ENCODE data around the gene C13orf42. TPM values are rescaled to one million over a fixed set of nuclear protein-coding genes. Genes with fewer than 3 reads are reported as not detected.
A peak's percentile ranks its signal among the peaks of the same experiment; 100 is the strongest.

The C13orf42 gene
- total RNA-seq, 6 donors from 2014 or later, result not detected

DNA sequence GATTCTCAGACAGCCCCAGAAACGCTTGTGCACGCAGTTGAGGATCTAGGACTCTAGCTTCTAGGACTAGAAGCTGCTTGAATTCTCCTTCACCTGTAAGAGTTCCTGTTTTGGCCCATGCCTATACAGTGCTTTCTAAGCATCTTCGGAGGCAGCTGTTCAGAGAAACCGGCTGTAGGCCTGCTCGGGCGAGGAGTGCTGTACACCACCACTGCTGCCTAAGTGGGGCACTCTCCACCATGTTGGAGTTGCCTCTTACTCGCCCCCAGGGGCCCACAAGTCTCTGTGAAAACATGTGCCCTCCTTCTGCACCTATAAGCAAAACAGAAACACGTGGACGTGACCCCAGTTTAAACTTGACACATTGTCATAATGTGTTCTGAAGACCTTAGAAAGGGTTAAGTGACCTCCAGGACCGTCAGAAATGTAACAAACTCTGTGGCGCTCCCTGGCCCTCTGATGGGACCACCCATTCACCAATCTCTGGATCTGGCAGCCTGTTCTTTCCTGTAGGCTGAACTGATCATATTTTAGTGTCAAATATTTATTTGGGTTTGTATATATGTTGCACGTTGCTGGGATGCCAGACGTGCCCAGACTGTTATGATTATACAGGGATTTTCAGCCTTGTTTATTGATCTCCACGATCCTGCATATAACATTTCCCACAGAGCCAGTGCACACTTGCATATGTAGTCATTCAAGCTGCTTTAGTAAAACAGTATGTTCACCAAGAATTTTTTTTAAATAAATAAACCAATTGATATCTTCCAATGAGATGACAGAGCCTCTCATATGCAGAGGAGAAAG is 60.8 kb downstream of the C13orf42 start:
- no peak overlapping the region for H3K27ac ChIP-seq
- no peaks in the 10 kb centered on the region for H3K9me3 ChIP-seq
- no peak overlapping the region for H3K4me3 ChIP-seq
- TF ChIP-seq EP300 (IDR thresholded peaks at IDR 0.05), result no peak
- TF ChIP-seq POLR2AphosphoS5 (IDR thresholded peaks at IDR 0.05), result no peak
- TF ChIP-seq POLR2A (IDR thresholded peaks at IDR 0.05), result no peak
- TF ChIP-seq, protein P1, sequence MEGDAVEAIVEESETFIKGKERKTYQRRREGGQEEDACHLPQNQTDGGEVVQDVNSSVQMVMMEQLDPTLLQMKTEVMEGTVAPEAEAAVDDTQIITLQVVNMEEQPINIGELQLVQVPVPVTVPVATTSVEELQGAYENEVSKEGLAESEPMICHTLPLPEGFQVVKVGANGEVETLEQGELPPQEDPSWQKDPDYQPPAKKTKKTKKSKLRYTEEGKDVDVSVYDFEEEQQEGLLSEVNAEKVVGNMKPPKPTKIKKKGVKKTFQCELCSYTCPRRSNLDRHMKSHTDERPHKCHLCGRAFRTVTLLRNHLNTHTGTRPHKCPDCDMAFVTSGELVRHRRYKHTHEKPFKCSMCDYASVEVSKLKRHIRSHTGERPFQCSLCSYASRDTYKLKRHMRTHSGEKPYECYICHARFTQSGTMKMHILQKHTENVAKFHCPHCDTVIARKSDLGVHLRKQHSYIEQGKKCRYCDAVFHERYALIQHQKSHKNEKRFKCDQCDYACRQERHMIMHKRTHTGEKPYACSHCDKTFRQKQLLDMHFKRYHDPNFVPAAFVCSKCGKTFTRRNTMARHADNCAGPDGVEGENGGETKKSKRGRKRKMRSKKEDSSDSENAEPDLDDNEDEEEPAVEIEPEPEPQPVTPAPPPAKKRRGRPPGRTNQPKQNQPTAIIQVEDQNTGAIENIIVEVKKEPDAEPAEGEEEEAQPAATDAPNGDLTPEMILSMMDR (IDR thresholded peaks at IDR 0.05), result no peak
- no peaks in the 10 kb centered on the region for H3K36me3 ChIP-seq
- peak in 1 of 2 donors; percentile 38 for ATAC-seq (ENCODE audit: low FRiP score in 2 of 2)
- H3K4me1 ChIP-seq, result no peaks in the 10 kb centered on the region
- 81 to 85% methylated on average over 14 of the region's 14 CpGs for WGBS, 2 donors
- DNase-seq, result no peak
- no peaks in the 10 kb centered on the region for H3K27me3 ChIP-seq

DNA sequence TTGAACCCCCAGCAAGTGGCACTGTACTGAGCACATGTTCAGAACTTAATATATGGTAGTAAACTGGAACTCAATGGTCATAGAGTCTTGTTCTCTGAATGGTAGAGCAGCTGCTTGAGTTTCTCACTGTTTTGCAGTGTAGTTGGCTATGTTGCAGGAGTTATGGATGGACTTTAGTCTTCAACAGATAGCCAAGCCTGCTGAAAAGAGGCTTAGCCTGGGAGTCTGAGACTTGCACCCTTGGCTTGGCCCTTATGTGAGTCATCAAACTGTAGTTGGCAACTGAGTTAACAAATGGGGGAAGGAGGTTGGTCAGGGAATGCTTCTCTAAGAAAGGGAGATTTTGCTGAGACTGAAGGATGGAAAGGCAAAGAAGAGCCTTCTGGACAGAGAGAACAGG is 62.5 kb downstream of the C13orf42 start:
- Histone ChIP-seq H3K27me3 (no peaks in the 10 kb centered on the region), H3K36me3 (no peaks in the 10 kb centered on the region), H3K9me3 (no peaks in the 10 kb centered on the region), H3K27ac (no peak overlapping the region), H3K4me3 (no peak overlapping the region), H3K4me1 (no peaks in the 10 kb centered on the region)
- ATAC-seq (ENCODE audit: low FRiP score in 2 of 2) (no peak), DNase-seq (no peak)
- TF ChIP-seq EP300 (IDR thresholded peaks at IDR 0.05) (no peak), POLR2A (IDR thresholded peaks at IDR 0.05) (no peak), POLR2AphosphoS5 (IDR thresholded peaks at IDR 0.05) (no peak)
- TF ChIP-seq, protein P1 (IDR thresholded peaks at IDR 0.05), result no peak

DNA sequence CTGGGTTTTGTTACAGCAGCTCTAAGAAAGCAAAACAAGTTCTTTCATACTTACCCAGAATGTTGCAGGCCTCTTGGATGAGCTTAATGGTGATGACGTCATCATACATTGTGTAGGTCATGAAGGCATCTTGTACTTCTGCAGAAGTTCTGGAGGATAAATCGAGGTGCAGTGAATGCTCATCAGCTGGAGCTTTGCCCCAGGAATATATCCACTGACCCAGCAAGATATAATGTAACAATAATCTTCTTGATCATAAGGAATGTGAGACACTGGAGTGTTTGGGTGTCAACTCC is 63.0 kb downstream of the C13orf42 start:
- Histone ChIP-seq H3K27me3 (no peaks in the 10 kb centered on the region), H3K4me1 (no peaks in the 10 kb centered on the region), H3K9me3 (no peaks in the 10 kb centered on the region), H3K4me3 (no peak overlapping the region), H3K27ac (no peak overlapping the region), H3K36me3 (no peaks in the 10 kb centered on the region)
- TF ChIP-seq, protein P1 (IDR thresholded peaks at IDR 0.05), result no peak
- TF ChIP-seq EP300 (IDR thresholded peaks at IDR 0.05) (no peak), POLR2AphosphoS5 (IDR thresholded peaks at IDR 0.05) (no peak), POLR2A (IDR thresholded peaks at IDR 0.05) (no peak)
- ATAC-seq (ENCODE audit: low FRiP score in 2 of 2) (no peak), DNase-seq (no peak)
- WGBS, 2 donors, result 90 to 91% methylated on average over 2 of the region's 2 CpGs

DNA sequence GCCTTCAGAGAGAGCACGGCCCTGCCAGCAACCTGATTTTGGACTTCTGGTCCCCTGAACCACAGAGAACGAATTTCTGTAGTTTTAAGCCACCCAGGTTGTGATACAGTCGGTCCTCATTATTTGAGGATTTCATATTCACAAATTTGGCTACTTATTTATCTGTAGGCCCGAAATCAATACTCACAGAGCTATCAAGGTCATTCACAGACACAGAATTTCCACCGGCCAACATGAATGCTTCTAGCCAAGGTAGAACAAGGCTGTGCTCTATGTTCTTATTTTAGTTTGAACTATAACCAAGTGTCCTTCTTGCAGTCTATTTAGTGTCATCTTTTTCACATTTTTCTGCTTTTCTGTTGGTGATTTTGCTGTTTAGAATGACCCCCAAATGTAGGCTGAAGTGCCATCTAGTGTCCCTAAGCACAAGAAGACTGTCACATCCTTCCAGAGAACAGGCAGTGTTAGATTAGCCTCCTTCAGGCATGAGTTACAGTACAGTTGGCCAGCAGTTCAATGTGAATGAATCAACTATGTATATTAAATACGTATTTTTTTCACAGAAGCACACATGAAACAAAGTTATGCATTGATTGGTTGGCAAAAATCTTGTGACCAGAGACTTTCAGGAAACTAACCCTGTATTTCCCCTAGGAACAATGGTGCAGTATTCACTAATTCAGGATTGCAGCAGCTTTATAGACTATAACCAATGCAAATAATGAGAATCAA is 63.5 kb downstream of the C13orf42 start:
- no peak for DNase-seq

More for the DNA sequence above, 63.5 kb downstream of the C13orf42 start:
- Histone ChIP-seq H3K9me3 (no peaks in the 10 kb centered on the region), H3K36me3 (no peaks in the 10 kb centered on the region), H3K27ac (no peak overlapping the region), H3K4me1 (no peaks in the 10 kb centered on the region), H3K4me3 (no peak overlapping the region), H3K27me3 (no peaks in the 10 kb centered on the region)
- WGBS, 2 donors, result 84 to 88% methylated on average over 6 of the region's 6 CpGs
- no peak for TF ChIP-seq POLR2A (IDR thresholded peaks at IDR 0.05)
- TF ChIP-seq EP300 (IDR thresholded peaks at IDR 0.05), result no peak
- TF ChIP-seq POLR2AphosphoS5 (IDR thresholded peaks at IDR 0.05), result no peak
- TF ChIP-seq, protein P1 (IDR thresholded peaks at IDR 0.05), result no peak
- ATAC-seq (ENCODE audit: low FRiP score in 2 of 2), result no peak
